Thymus (tissue), 11 donors: ENCODE results near the gene ZMIZ1. TPM values are rescaled to one million over a fixed set of nuclear protein-coding genes. Genes with fewer than 3 reads are reported as not detected.
A peak's percentile ranks its signal among the peaks of the same experiment; 100 is the strongest.

Experiments
- DNase-seq, 9 donors: peaks; one replicate each; pipeline ENCODE4 v3.0.0-alpha.2; 2013; ENCODE audit warnings: low spot score in 9 of 9, low read depth in 6 of 9, missing footprints in 1 of 9
- H3K27ac ChIP-seq, 2 donors: one replicate each; pipeline ENCODE4 v1.5.1; 2013; ENCODE audit warnings: control low read depth in 1 of 2, low read depth in 1 of 2, low read length in 1 of 2, mild to moderate bottlenecking in 1 of 2, moderate library complexity in 1 of 2
- H3K27me3 ChIP-seq, 2 donors: one replicate each; pipeline ENCODE4 v1.5.1; 2013; ENCODE audit warnings: low read length in 1 of 2; ENCODE audit not compliant: control insufficient read depth in 2 of 2, insufficient read depth in 1 of 2
- H3K36me3 ChIP-seq, 2 donors: one replicate each; pipeline ENCODE4 v1.5.1; 2013; ENCODE audit warnings: low read length in 1 of 2, mild to moderate bottlenecking in 1 of 2, moderate library complexity in 1 of 2; ENCODE audit not compliant: control insufficient read depth in 2 of 2, insufficient read depth in 2 of 2
- H3K4me1 ChIP-seq, 2 donors: one replicate each; pipeline ENCODE4 v1.5.1; 2013; ENCODE audit warnings: low read length in 2 of 2; ENCODE audit not compliant: control insufficient read depth in 2 of 2, insufficient read depth in 2 of 2
- H3K4me3 ChIP-seq, 2 donors: one replicate each; pipeline ENCODE4 v1.5.1; 2013; ENCODE audit warnings: low read length in 2 of 2, control low read depth in 1 of 2, mild to moderate bottlenecking in 1 of 2
- H3K9me3 ChIP-seq, 2 donors: one replicate each; pipeline ENCODE4 v1.5.1; 2013; ENCODE audit warnings: low read length in 1 of 2, mild to moderate bottlenecking in 1 of 2; ENCODE audit not compliant: control insufficient read depth in 2 of 2, insufficient read depth in 1 of 2
- WGBS: extraction: QIAGEN DNeasy Blood & Tissue Kit; methylation state at CpG from one replicate; pipeline ENCODE4 v1.1.7; 2013; 5-methylcytosine and 5-hydroxymethylcytosine counted together
- polyA plus RNA-seq: library from polyadenylated mRNA; stranded (reverse); fragments of 200-250 nt; gene quantifications from one replicate; pipeline ENCODE4 v1.2.3, GENCODE V29; 2013
- total RNA-seq: library from RNA; stranded (reverse); fragments of 120-200 nt; gene quantifications from one replicate; pipeline ENCODE4 v1.2.4, GENCODE V29; 2013
- donor health status: healthy.

Gene ZMIZ1
- total and polyA plus RNA-seq, 2 donors, result 7.4 to 14.2 TPM

- H3K36me3 ChIP-seq, result no peaks in the 10 kb centered on the region
- H3K9me3 ChIP-seq, result no peaks in the 10 kb centered on the region
- no peak for DNase-seq
- H3K4me1 ChIP-seq, result peaks cover 37 to 74% of the 10 kb centered on the region in 2 donors
- peak overlapping the region; percentile 55 to 85 for H3K27ac ChIP-seq
- peaks cover 0 to 24% of the 10 kb centered on the region in 2 donors for H3K27me3 ChIP-seq
- peak overlapping the region; percentile 45 to 68 for H3K4me3 ChIP-seq
- 76% methylated on average over 10 of the region's 10 CpGs for WGBS
Observed at GRCh38 chr10:79244068-79244442, 175.3 kb downstream of the ZMIZ1 start.

DNA sequence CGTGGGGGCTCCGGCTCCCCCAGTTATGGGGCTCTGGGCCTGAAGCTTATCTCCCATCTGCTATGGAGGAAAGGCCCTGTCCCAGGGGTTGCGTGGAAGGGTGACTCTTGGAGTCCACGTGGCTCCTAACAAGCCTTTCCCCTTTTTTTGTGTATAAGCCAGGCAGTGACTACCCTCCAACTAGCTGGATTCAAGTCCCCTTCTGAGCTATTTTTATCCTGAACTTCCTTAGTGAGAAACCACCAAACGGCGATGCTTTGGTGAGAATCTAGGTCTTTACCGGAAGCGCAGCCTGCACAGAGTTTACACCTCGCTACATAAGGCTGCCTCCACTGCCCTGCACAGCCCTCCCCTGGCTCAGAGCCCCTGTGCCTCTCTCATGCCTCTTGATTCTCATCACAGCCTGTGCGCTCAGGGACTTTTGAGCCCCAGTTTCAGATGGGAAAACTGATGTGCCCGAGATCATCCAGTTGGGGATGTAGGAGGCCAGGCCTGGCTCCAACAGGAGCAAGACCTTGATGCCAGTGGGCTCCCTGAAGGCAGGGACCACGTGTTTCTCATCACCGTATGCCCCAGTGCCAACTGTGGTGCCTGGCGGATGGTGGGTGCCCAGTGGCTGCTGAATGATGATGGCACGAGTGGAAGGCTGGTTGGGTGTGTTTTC, 176.2 kb downstream of the ZMIZ1 start:
- Histone ChIP-seq H3K36me3 (no peaks in the 10 kb centered on the region), H3K27me3 (peaks cover 0 to 23% of the 10 kb centered on the region in 2 donors), H3K4me3 (peak overlapping the region; percentile 45 to 68), H3K27ac (peak overlapping the region; percentile 48 to 85), H3K4me1 (peaks cover 39 to 83% of the 10 kb centered on the region in 2 donors), H3K9me3 (peaks cover 0 to under 1% of the 10 kb centered on the region in 2 donors)
- peak in 7 of 9 donors; percentile 43 to 82 (median 60) for DNase-seq
- 29% methylated on average over 15 of the region's 15 CpGs for WGBS

DNA sequence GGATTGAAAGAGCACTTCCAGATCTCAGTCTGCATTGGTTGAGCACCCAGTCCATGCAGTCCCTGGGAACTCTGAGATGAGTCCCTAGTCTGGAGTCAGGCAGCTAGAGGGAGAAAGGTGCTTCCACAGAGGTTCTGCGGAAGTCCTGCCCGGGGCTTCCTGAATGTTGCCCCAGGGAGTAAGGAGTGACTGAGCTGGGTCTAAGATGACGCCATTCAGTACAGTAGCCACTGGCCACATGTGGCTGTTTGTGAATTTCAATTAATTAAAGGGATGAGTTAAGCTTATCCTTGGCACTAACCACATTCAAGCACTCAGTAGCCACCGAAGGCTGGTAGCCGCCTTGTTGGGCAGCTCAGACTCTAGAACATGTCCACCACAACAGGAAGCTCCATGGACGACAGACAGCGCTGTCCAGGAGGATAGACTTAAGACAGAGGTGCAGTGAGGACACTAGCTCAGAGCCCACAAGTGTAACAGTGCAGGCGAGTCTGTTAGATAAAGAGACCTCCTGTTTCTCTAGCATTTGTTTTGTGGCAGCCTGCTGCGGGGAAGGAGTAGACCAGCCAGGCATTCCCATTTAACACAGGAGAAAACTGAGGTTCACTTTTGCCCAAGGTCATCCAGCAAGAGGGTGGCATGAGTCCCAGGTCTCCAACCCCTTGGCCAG, 176.9 kb downstream of the ZMIZ1 start:
- Histone ChIP-seq H3K4me1 (peaks cover 39 to 87% of the 10 kb centered on the region in 2 donors), H3K4me3 (no peak overlapping the region), H3K27me3 (peaks cover 0 to 20% of the 10 kb centered on the region in 2 donors), H3K9me3 (peaks cover 0 to 3% of the 10 kb centered on the region in 2 donors), H3K36me3 (peaks cover 0 to 3% of the 10 kb centered on the region in 2 donors), H3K27ac (peak overlapping the region in 1 of 2 donors; percentile 85)
- WGBS, result 92% methylated on average over 9 of the region's 9 CpGs
- DNase-seq, result no peak

DNA sequence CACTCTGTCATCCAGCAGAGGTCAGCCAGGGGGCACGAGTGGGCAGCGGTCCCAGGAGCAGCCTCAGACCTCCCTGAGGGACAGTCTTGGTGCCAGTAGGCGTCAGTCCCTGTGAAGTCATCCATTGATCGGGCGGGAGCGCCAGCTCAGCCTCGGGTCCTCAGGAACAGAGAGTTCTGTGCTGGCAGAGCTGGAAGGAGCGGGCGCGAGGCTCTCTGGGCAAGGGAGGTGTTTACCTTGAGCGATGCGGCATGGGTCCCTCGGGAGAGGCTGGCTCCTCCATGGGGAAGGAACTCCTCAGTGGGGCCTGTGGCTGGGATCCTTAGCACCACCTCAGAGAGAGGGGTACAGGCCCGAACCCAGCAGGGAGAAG, 177.4 kb downstream of the ZMIZ1 start:
- WGBS, result 91% methylated on average over 14 of the region's 14 CpGs
- Histone ChIP-seq H3K36me3 (peaks cover 0 to 3% of the 10 kb centered on the region in 2 donors), H3K9me3 (peaks cover 0 to 3% of the 10 kb centered on the region in 2 donors), H3K27ac (peak overlapping the region in 1 of 2 donors; percentile 11), H3K4me3 (no peak overlapping the region), H3K4me1 (peaks cover 39 to 85% of the 10 kb centered on the region in 2 donors), H3K27me3 (peaks cover 0 to 19% of the 10 kb centered on the region in 2 donors)
- no peak for DNase-seq

GRCh38 chr10:79246606-79247275, 178.0 kb downstream of the ZMIZ1 start:
- Histone ChIP-seq H3K9me3 (peaks cover 0 to 3% of the 10 kb centered on the region in 2 donors), H3K27me3 (peaks cover 0 to 13% of the 10 kb centered on the region in 2 donors), H3K4me1 (peaks cover 37 to 80% of the 10 kb centered on the region in 2 donors), H3K27ac (peak overlapping the region in 1 of 2 donors; percentile 18), H3K4me3 (no peak overlapping the region), H3K36me3 (peaks cover 0 to 3% of the 10 kb centered on the region in 2 donors)
- no peak for DNase-seq
- WGBS, result 81% methylated on average over 14 of the region's 14 CpGs

DNA sequence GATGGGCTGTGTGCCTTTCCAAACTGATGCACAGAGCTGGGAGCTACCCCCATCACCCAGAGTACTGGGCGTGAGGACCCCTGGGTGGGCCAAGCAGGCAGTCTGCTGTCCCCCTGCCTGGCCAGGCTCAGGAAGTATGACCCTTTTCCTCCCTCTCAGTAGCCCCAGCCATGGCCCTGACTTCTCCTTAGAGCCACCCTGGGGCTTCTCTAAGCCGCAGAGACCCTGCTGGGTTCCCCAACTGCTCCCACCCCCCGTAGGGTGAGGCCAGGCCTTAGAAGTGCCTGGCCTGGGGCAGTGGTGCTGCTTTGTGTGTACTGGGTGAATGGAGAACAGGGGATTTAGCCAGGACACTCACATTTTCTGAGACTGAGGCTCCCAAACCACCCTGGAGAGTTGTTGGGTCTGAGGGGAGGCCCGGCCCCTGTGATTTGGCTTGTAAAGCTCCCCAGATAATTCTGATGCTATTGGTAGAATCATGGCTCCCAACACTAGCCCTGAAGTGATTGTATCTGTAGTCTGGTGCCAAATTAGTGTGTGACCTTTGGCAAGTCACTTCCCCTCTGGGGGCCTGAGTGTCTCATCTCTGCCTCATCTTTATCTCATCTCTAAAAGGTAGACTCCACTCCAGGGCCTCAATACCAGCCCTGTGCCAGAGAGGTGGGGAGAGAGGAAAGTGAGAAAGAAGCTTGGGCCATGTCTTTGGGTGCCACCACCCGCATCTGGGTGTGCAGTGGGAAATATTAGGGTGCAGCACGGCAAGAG, 178.8 kb downstream of the ZMIZ1 start:
- H3K27ac ChIP-seq, result peak overlapping the region; percentile 36 to 58
- peaks cover 0 to 3% of the 10 kb centered on the region in 2 donors for H3K9me3 ChIP-seq
- DNase-seq, result no peak
- H3K4me1 ChIP-seq, result peaks cover 34 to 73% of the 10 kb centered on the region in 2 donors
- H3K27me3 ChIP-seq, result peaks cover 0 to 6% of the 10 kb centered on the region in 2 donors
- peaks cover 2 to 3% of the 10 kb centered on the region in 2 donors for H3K36me3 ChIP-seq
- WGBS, result 94% methylated on average over 6 of the region's 6 CpGs
- H3K4me3 ChIP-seq, result no peak overlapping the region

DNA sequence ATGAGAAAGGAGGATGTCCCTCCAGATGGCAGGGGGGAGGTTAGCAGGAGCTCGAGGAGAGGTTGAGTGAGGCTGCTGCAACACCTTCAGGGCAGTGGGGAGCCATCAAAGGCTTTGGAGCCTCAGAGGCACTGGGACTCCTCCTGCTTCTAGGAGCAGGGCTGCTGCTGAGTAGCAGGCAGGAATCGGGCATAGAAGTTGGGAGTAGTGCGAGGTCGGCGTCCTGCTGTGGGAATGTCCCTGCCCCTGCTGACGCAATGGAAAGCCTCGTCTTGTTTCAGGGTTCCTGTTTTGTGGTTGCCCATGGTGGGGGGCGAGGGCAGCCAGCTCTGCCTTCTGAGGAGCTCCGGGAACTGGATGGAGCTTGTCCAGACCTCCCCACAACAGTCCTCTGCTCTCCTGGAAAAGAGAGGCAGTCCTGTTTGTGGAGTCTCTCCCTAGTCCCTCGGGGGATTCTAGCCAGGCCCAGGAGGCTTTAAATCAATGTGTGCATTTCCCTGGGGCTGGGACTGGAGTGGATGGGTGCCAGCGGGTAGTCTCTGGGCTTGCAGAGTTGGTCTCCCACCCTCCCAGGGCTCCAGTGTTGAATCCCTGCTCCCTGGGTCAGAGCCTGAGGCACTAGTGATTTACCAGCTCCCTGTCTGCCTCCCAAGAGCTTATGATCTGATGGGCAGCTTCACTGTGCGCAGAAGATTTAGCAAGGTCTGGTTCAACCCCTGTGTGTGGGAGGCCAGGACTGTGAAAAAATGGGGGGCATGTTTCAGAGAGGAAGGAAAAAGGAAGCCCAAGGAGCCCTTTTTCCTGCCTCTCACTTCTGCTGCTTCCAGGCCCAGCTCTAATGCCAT, 179.8 kb downstream of the ZMIZ1 start:
- peaks cover 0 to 4% of the 10 kb centered on the region in 2 donors for H3K27me3 ChIP-seq
- DNase-seq, result peak in 1 of 9 donors; percentile 41
- WGBS, result 43% methylated on average over 12 of the region's 12 CpGs
- H3K9me3 ChIP-seq, result peaks cover 0 to 3% of the 10 kb centered on the region in 2 donors
- H3K4me1 ChIP-seq, result peaks cover 33 to 71% of the 10 kb centered on the region in 2 donors
- peak overlapping the region; percentile 46 to 58 for H3K27ac ChIP-seq
- H3K4me3 ChIP-seq, result no peak overlapping the region
- peaks cover 3 to 4% of the 10 kb centered on the region in 2 donors for H3K36me3 ChIP-seq
